Stimulated activated CD4-positive, alpha-beta T cell treated with anti-CD3 and anti-CD28 coated beads, Interleukin-1b, Interleukin-23, amount 100 ng/mL, for 4 hours (primary cell): ENCODE results near the gene LRIT1.
A peak's percentile ranks its signal among the peaks of the same experiment; 100 is the strongest.
"Not testable (repeated sequence)": the region's sequence is repeated elsewhere in the genome, so short reads cannot be mapped to it uniquely, and the experiment has no call there.

Experiments used
- DNase-seq, 2 donors: peaks; one replicate each; pipeline ENCODE4 v3.0.0-alpha.2; 2020; ENCODE audit warnings: low read depth in 2 of 2

The LRIT1 gene, protein sequence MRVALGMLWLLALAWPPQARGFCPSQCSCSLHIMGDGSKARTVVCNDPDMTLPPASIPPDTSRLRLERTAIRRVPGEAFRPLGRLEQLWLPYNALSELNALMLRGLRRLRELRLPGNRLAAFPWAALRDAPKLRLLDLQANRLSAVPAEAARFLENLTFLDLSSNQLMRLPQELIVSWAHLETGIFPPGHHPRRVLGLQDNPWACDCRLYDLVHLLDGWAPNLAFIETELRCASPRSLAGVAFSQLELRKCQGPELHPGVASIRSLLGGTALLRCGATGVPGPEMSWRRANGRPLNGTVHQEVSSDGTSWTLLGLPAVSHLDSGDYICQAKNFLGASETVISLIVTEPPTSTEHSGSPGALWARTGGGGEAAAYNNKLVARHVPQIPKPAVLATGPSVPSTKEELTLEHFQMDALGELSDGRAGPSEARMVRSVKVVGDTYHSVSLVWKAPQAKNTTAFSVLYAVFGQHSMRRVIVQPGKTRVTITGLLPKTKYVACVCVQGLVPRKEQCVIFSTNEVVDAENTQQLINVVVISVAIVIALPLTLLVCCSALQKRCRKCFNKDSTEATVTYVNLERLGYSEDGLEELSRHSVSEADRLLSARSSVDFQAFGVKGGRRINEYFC

DNA sequence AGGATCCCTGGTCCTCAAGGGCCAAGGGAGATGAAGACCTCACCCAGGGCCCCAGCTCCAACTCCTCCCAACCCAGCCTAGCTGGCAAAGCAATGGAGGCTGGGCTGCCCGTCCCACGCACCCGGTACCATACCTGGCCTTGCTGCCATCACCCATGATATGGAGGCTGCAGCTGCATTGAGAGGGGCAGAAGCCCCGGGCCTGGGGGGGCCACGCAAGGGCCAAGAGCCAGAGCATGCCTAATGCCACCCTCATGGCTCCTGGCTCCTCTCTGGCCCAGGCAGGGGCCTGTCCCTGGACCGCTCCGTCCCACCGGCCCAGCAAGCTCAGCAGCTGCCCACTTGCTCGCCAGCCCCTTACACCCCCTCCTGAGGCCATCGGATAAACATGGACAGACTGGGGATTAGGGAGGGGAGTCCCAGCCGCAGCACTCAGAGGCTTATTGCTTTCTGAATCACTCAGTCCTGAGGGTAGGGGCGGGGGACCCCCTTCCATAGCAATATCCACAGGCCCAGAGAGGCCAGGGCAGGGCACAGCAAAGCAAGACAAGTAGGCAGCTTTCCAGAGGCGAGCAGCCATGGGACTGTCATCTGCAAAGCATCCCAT is at the start of gene LRIT1:
Gene LRIT1 (minus strand): TSS at position 362 of the 606 bp plus-strand sequence. CDS start 107 bp downstream, at position 255.
- no peak for DNase-seq

DNA sequence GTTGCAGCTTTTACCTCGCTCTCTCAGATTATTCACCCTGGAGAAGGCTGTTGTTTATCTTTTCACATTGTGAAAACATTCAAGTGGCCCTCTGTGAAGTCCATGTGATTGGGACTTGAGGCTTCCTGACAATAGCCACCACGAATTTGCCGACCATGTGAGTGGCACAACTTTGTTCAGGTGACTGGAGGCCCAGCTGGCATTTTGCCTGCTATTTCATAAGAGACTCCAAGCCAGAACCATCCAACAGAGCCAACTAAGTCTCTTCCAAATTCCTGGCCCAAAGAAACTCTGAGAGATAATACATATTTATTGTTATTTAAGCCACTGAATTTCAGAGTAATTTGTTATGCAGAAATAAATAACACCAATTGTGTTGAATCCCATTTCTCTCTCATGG is 48.9 kb upstream of the LRIT1 start:
- DNase-seq: no peak

- no peak for DNase-seq
Measured at GRCh38 chr10:84289521-84290200, 48.3 kb upstream of the LRIT1 start.

- DNase-seq: no peak
Measured at GRCh38 chr10:84288151-84288550, 46.8 kb upstream of the LRIT1 start.

DNA sequence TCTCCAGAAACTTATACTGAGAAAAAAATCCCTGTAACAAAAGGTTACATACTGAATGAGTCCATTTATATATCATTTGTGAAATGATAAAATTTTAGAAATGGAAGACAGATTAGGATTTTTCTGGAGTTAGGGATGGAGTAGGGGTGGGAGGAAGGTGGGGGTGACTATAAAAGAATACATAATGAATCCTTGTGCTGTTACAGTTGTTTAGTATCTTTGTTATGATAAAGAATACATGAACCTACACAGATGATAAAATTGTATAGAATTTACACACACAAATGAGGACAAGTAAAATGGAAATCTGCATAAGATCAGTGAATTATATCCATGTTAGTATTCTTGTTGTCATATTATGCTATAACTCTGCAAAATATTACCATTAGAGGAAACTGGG is 45.3 kb upstream of the LRIT1 start:
- no peak for DNase-seq

GRCh38 chr10:84279876-84280475 is 38.6 kb upstream of the LRIT1 start:
- DNase-seq: not testable (repeated sequence)

DNA sequence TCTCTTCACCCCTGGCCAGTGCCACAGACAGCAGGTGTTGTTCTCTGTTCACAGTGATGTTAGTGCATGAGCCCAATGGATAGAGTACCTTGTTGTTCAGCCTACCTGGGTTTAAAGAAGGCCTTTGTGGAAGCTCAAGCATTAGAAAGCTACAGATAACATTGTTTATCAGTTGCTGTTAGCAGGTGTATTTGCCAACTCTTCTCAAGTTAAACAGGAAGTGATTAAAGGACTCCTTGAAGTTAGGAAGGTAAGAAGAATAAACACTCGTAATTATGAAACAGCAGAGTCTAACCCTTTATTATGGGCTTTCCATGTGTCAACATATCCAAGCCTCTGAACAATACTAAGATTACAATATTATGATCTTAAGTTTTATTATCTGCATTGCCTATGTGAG is 29.4 kb upstream of the LRIT1 start:
- DNase-seq: no peak

GRCh38 chr10:84269773-84270172 is 28.4 kb upstream of the LRIT1 start:
- DNase-seq: no peak

- DNase-seq: no peak
Measured at GRCh38 chr10:84269162-84269561, 27.8 kb upstream of the LRIT1 start.

- DNase-seq: peak; percentile 43 to 61
Measured at GRCh38 chr10:84267503-84268126, 26.3 kb upstream of the LRIT1 start.

DNA sequence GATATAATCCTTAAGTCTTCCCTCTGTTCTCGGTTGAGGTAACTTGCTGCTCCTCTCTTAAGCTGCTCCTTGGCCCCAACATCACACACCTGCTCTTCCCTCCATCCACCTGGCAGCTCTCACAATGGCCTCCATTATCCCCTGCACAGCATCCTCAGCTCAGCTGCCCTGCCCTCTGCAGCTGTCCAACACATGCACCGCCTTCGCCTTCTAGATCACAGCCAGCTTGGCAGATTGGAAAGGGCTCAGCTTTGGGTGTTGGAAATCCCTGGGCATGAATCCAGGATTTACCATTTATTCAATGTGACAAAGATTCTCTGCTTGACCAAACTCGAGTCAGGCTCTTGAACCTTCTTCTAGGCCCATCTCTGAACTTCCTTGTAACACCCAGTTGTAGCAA is 24.1 kb upstream of the LRIT1 start:
- DNase-seq: no peak

- DNase-seq: peak; percentile 59 to 60
Measured at GRCh38 chr10:84264611-84265141, 23.3 kb upstream of the LRIT1 start.

DNA sequence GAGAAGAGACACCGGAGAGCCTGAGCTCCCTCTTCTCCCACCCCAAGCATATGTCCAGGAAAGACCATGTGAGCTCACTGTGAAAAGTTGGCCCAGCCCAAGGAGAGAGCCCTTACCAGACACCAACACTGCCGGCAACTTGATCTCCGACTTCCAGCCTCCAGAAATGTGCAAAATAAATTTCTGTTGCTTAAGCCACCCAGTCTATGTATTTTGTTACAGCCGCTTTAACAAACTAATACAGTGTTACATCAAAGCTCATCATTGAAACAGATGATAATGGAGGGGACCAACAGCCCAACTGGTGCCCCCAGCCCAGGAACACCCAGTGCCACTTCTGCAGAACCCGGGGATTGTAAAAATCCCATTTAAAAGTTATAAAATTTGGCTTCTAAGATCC is 22.4 kb upstream of the LRIT1 start:
- DNase-seq: no peak

- DNase-seq: no peak
Measured at GRCh38 chr10:84262190-84262956, 21.0 kb upstream of the LRIT1 start.

DNA sequence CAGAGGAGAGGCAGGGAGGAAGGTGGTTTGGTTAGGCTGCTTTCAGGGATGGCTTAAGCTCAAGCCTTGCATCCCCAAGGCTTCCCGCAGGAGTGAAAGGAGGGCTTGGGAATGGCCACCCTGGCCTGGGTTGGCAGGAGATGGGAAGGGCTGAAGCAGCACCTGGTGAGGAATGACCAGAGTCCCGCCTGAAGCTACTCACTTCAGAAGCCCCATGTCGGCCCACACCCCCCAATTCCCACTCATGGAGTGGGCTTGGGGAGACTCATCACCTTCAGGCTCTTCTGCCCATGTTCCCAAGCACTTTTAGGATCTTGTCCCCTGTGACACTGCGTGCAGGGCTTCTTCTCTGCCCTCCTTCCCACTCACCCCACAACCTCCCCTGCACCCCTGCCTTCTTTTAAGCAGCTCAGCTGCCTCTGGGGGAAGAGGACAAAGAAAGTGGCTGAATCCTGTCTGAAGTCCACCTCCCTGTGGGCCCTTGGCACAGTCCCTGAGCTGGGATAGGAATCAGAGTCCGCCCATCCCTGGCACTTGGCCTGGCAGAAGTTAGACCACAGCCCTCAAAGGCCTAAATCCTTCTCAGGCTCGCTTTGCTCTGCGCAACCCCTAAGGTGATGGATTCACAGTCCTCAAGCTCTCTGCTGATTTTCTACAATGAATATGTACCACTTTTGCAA is 20.0 kb upstream of the LRIT1 start:
- no peak for DNase-seq

DNA sequence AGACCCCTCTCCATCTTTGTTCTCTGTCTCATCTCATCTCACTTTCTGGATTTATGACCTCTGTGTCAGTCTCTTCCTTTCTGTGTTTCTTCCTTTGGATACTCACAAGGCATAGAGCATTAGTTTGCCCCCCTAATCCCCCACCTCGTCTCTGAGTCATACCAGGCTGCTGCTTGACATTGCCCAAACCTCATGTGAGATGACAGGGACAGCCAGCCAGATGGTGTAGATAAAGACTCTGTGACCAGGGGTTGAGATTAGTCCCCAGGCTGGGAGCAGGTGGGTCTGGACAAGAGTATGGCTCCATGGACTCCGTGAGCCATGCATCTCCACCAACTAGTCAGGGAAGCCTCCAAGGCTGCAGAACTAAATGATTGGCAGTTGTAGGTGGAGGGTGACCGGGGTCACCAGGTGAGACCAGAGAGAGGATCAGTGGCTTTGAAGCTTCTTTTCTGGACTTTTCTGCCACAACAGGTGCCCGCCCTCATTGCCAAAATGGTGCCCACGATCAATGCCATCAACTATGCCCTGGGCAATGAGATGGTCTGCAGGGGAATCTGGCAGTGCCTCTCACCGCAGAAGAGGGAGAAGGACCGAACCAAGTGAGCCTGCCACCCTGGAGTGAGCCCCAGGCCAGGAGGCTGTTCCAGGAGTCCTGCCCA is 16.8 kb upstream of the LRIT1 start:
- no peak for DNase-seq

DNA sequence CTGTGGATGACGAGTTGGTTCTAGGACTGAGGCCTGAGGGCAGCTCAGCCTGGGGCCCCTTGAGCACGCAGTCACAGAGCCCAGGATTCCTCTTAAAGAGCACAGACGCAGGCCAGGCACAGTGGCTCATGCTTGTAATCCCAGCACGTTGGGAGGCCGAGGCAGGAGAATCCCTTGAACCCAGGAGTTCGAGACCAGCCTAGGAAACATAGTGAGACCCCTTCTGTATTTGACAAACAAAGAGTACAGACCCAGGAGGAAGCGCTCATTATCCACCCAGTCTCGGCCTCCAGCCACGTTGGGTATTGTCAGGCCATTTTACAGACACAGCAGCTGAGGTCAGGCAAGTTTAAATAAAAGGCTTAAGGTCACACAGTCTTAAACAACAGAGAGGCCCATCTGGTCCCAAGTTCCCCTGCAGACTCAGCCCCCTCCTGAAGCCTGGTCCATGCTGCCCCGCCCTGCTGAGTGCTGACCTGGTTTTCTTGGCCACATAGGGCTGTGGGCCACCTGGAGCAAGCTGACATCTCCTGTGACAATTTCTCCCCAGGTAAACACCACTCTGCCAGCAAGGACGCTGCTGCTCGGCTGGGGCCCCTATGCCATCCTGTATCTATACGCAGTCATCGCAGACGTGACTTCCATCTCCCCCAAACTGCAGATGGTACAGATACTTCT is 16.1 kb upstream of the LRIT1 start:
- no peak for DNase-seq

DNA sequence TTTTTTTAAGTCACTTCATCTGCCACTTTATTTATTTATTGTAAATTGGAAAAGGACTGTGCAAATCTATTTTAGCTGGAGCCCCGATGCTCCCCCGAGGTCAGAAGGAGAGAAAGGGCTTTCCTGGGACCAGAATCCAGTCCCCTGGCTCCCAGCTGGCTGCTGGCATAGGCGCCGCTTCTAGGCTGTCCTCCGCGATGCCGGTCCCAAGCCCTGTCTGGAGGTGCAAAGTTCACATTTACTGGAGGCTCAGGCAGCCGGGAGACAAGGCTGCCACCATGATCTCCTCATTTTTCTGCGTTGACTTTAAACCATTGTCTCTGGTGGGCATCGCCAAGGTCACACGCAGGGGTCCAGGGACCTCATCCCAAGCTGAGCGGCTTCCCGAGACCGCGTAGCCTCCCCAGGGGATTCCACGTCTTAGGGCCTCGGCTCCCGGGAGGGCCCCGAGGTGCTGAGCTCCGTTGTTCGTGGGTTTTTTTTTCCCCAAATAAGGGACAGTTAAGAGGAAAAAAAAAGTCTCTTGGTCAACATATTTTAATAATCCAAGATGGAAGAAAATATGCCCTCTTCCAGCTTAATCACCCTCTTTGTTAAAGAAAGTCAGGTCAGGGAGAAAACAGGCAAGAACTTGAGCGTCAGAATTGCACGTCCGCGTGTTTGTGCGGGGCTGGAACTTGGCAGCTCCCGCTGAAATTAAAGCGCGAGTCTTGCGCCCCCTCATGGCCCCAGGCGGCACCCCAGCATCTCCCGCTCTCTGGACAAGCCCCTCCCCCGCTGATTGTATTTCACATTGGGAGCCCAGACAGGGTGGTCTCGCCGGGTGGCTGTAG is 15.4 kb upstream of the LRIT1 start:
- DNase-seq: peak; percentile 28 to 29
